Measurements from ENCODE around the gene PPP2R5B. TPM values are rescaled to one million over a fixed set of nuclear protein-coding genes. Genes with fewer than 3 reads are reported as not detected.

PPP2R5B gene
- total RNA-seq, 1 experiment from 2014 or later = 8.7 TPM

DNA sequence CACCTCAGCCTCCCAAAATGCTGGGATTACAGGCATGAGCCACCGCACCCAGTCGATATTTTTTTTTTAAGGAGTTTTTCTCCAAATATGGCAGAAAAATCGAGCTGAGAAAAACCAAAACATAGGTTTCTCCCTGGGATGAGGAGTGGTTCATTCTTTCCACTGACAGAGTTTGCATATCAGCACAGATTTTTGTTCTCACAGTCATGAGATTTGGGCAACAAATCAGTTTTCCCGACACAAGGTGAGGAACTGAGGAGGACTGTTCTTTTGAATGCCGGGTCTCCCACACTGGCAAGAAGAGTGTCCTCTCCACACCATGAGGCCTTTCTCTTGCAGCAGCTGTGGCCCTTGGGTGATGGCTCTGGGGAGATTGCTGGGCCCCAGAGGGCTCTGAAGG is 42.2 kb upstream of the PPP2R5B start:
- H3K27me3 Mint-ChIP-seq (ENCODE audit: low read depth) = peaks cover 3% of the 10 kb centered on the region; the same call in 1 of the 2 replicates
- H3K27ac Mint-ChIP-seq = no peak overlapping the region
- TF ChIP-seq, protein P1, sequence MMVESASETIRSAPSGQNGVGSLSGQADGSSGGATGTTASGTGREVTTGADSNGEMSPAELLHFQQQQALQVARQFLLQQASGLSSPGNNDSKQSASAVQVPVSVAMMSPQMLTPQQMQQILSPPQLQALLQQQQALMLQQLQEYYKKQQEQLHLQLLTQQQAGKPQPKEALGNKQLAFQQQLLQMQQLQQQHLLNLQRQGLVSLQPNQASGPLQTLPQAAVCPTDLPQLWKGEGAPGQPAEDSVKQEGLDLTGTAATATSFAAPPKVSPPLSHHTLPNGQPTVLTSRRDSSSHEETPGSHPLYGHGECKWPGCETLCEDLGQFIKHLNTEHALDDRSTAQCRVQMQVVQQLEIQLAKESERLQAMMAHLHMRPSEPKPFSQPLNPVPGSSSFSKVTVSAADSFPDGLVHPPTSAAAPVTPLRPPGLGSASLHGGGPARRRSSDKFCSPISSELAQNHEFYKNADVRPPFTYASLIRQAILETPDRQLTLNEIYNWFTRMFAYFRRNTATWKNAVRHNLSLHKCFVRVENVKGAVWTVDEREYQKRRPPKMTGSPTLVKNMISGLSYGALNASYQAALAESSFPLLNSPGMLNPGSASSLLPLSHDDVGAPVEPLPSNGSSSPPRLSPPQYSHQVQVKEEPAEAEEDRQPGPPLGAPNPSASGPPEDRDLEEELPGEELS (CRISPR knock-in tag; IDR thresholded peaks at IDR 0.05) = no peak
- TF ChIP-seq SMAD4 (CRISPR knock-in tag; IDR thresholded peaks at IDR 0.05) (no peak), ZNF423 (CRISPR knock-in tag; IDR thresholded peaks at IDR 0.05) (no peak), ATF1 (CRISPR knock-in tag; IDR thresholded peaks at IDR 0.05) (no peak), FOXJ3 (CRISPR knock-in tag; IDR thresholded peaks at IDR 0.05; ENCODE audit: borderline replicate concordance) (no peak), NFATC4 (CRISPR knock-in tag; IDR thresholded peaks at IDR 0.05) (no peak), SOX15 (CRISPR knock-in tag; IDR thresholded peaks at IDR 0.05) (no peak), JUN (CRISPR knock-in tag; IDR thresholded peaks at IDR 0.05) (no peak), JAZF1 (CRISPR knock-in tag; IDR thresholded peaks at IDR 0.05) (no peak), ZBTB21 (CRISPR knock-in tag; IDR thresholded peaks at IDR 0.05; ENCODE audit: borderline replicate concordance) (no peak)
- TF ChIP-seq, protein P2, sequence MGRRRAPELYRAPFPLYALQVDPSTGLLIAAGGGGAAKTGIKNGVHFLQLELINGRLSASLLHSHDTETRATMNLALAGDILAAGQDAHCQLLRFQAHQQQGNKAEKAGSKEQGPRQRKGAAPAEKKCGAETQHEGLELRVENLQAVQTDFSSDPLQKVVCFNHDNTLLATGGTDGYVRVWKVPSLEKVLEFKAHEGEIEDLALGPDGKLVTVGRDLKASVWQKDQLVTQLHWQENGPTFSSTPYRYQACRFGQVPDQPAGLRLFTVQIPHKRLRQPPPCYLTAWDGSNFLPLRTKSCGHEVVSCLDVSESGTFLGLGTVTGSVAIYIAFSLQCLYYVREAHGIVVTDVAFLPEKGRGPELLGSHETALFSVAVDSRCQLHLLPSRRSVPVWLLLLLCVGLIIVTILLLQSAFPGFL (CRISPR knock-in tag; IDR thresholded peaks at IDR 0.05; ENCODE audit: borderline replicate concordance) = no peak
- TF ChIP-seq, protein P3, sequence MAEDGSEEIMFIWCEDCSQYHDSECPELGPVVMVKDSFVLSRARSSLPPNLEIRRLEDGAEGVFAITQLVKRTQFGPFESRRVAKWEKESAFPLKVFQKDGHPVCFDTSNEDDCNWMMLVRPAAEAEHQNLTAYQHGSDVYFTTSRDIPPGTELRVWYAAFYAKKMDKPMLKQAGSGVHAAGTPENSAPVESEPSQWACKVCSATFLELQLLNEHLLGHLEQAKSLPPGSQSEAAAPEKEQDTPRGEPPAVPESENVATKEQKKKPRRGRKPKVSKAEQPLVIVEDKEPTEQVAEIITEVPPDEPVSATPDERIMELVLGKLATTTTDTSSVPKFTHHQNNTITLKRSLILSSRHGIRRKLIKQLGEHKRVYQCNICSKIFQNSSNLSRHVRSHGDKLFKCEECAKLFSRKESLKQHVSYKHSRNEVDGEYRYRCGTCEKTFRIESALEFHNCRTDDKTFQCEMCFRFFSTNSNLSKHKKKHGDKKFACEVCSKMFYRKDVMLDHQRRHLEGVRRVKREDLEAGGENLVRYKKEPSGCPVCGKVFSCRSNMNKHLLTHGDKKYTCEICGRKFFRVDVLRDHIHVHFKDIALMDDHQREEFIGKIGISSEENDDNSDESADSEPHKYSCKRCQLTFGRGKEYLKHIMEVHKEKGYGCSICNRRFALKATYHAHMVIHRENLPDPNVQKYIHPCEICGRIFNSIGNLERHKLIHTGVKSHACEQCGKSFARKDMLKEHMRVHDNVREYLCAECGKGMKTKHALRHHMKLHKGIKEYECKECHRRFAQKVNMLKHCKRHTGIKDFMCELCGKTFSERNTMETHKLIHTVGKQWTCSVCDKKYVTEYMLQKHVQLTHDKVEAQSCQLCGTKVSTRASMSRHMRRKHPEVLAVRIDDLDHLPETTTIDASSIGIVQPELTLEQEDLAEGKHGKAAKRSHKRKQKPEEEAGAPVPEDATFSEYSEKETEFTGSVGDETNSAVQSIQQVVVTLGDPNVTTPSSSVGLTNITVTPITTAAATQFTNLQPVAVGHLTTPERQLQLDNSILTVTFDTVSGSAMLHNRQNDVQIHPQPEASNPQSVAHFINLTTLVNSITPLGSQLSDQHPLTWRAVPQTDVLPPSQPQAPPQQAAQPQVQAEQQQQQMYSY (CRISPR knock-in tag; IDR thresholded peaks at IDR 0.05) = no peak
- TF ChIP-seq, protein P4, sequence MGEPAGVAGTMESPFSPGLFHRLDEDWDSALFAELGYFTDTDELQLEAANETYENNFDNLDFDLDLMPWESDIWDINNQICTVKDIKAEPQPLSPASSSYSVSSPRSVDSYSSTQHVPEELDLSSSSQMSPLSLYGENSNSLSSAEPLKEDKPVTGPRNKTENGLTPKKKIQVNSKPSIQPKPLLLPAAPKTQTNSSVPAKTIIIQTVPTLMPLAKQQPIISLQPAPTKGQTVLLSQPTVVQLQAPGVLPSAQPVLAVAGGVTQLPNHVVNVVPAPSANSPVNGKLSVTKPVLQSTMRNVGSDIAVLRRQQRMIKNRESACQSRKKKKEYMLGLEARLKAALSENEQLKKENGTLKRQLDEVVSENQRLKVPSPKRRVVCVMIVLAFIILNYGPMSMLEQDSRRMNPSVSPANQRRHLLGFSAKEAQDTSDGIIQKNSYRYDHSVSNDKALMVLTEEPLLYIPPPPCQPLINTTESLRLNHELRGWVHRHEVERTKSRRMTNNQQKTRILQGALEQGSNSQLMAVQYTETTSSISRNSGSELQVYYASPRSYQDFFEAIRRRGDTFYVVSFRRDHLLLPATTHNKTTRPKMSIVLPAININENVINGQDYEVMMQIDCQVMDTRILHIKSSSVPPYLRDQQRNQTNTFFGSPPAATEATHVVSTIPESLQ (CRISPR knock-in tag; IDR thresholded peaks at IDR 0.05) = no peak
- ChIA-PET CTCF (interaction anchor here (0.7 to 22.9 kb wide), 5 partner anchors 12 to 228 kb away, joined by 3 to 372 read pairs (median 3); partner anchors contain the start of gene CDC42BPG), POLR2A (no interaction called here)
- no peaks in the 10 kb centered on the region for H3K36me3 Mint-ChIP-seq
- H3K9me3 Mint-ChIP-seq = no peaks in the 10 kb centered on the region
- no peak for ATAC-seq
- H3K4me1 Mint-ChIP-seq = peaks cover 13% of the 10 kb centered on the region
- no peak overlapping the region for H3K4me3 Mint-ChIP-seq
- DNase-seq (ENCODE audit: low spot score) = no peak

DNA sequence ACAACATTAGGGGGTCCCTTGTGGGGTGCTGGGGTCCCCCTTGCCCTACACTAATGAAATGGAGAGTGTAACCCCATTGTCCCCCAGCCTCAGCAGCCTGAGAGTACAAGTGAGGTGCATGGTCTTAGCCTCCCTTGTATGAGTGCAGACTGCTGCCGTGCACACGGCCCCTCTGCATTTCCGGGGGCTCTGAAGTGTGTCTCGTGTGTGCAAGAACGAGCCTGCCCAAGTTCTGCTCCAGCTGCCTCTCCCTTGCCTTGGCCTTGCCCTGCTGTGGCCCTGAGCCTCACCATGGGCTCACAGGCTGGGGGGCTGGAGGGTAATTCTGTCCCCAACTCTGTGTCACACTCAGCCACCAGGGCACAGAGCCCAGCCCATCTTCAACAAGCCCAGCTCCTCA is 40.9 kb upstream of the PPP2R5B start:
- DNase-seq (ENCODE audit: low spot score) (no peak), ATAC-seq (no peak)
- ChIA-PET CTCF (interaction anchor here (22.9 kb wide), 1 partner anchor 36 kb away, joined by 372 read pairs; the partner anchor contains the start of gene CDC42BPG), POLR2A (no interaction called here)
- Mint-ChIP-seq H3K36me3 (no peaks in the 10 kb centered on the region), H3K27me3 (ENCODE audit: low read depth) (no peaks in the 10 kb centered on the region), H3K9me3 (no peaks in the 10 kb centered on the region), H3K4me1 (peaks cover 20% of the 10 kb centered on the region), H3K4me3 (no peak overlapping the region), H3K27ac (no peak overlapping the region)
- TF ChIP-seq, protein P5, sequence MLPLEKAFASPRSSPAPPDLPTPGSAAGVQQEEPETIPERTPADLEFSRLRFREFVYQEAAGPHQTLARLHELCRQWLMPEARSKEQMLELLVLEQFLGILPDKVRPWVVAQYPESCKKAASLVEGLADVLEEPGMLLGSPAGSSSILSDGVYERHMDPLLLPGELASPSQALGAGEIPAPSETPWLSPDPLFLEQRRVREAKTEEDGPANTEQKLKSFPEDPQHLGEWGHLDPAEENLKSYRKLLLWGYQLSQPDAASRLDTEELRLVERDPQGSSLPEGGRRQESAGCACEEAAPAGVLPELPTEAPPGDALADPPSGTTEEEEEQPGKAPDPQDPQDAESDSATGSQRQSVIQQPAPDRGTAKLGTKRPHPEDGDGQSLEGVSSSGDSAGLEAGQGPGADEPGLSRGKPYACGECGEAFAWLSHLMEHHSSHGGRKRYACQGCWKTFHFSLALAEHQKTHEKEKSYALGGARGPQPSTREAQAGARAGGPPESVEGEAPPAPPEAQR (CRISPR knock-in tag; IDR thresholded peaks at IDR 0.05) = no peak
- TF ChIP-seq HMGA2 (CRISPR knock-in tag; IDR thresholded peaks at IDR 0.05) (no peak), NR3C1 (CRISPR knock-in tag; conservative IDR thresholded peaks at IDR 0.05; ENCODE audit: low read depth) (no peak), GRHL2 (CRISPR knock-in tag; IDR thresholded peaks at IDR 0.05; ENCODE audit: insufficient replicate concordance, severe bottlenecking) (no peak), ZNF396 (CRISPR knock-in tag; IDR thresholded peaks at IDR 0.05; ENCODE audit: borderline replicate concordance) (no peak), CREM (CRISPR knock-in tag; IDR thresholded peaks at IDR 0.05) (no peak), NFYB (CRISPR knock-in tag; conservative IDR thresholded peaks at IDR 0.05; ENCODE audit: low read depth) (no peak)
- TF ChIP-seq, protein P6, sequence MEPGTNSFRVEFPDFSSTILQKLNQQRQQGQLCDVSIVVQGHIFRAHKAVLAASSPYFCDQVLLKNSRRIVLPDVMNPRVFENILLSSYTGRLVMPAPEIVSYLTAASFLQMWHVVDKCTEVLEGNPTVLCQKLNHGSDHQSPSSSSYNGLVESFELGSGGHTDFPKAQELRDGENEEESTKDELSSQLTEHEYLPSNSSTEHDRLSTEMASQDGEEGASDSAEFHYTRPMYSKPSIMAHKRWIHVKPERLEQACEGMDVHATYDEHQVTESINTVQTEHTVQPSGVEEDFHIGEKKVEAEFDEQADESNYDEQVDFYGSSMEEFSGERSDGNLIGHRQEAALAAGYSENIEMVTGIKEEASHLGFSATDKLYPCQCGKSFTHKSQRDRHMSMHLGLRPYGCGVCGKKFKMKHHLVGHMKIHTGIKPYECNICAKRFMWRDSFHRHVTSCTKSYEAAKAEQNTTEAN (CRISPR knock-in tag; IDR thresholded peaks at IDR 0.05) = no peak
- TF ChIP-seq, protein P7, sequence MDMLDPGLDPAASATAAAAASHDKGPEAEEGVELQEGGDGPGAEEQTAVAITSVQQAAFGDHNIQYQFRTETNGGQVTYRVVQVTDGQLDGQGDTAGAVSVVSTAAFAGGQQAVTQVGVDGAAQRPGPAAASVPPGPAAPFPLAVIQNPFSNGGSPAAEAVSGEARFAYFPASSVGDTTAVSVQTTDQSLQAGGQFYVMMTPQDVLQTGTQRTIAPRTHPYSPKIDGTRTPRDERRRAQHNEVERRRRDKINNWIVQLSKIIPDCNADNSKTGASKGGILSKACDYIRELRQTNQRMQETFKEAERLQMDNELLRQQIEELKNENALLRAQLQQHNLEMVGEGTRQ (CRISPR knock-in tag; IDR thresholded peaks at IDR 0.05) = no peak
